OCI-LY7 (cell line): ENCODE results near the gene SPRTN.

ENCODE experiments used
- CTCF ChIP-seq: fragments of 200-600 bp; sonication (generic); conservative IDR thresholded peaks from 2 replicates; pipeline ENCODE4 v1.5.1; 2014; ENCODE audit warnings: mild to moderate bottlenecking, antibody characterized with exemption, low read length, moderate library complexity, mixed read lengths
- EZH2phosphoT487 ChIP-seq: fragments of 200-600 bp; sonication (generic); IDR thresholded peaks from 2 replicates; pipeline ENCODE4 v1.6.1; 2018; ENCODE audit warnings: low read depth, borderline replicate concordance, mild to moderate bottlenecking, mixed run types, antibody characterized with exemption, low read length, moderate library complexity, mixed read lengths

- TF ChIP-seq CTCF (0 out of 2 replicates have a peak, but pooled peaks have one; percentile 21), EZH2phosphoT487 (no peak)
Measured at GRCh38 chr1:231337472-231338269, 422 bp upstream of the SPRTN start, which contains the start of gene EXOC8.
